ENCODE data around the gene TUBGCP3. TPM values are rescaled to one million over a fixed set of nuclear protein-coding genes. Genes with fewer than 3 reads are reported as not detected.
"Not testable (repeated sequence)": the region's sequence is repeated elsewhere in the genome, so short reads cannot be mapped to it uniquely, and the experiment has no call there.

TUBGCP3 gene
- total RNA-seq, 1 donor: 17.0 TPM

DNA sequence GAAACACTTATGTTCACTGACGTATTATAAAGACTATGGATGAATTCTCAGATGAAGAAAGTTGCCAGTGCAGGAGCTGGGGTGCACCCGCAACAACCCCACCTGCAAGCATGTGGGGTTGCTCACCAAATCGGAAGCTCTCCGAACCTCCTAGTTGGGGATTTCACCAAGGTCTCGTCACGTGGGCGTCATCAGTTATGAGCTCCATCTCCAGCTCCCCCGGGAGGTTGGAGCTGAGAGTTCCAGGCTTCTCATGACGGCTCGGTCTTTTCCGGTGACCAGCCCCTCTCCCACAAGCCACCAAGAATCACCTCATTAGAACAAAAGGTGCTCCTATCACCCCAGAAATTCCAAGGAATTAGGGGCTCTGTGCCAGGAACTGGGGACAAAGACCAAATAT, 46.1 kb upstream of the TUBGCP3 start:
- H3K4me1 ChIP-seq (ENCODE audit: insufficient read depth, low read length): no peaks in the 10 kb centered on the region
- no peak overlapping the region for H3K4me3 ChIP-seq (ENCODE audit: insufficient read depth, low read length)
- no peak overlapping the region for H3K27ac ChIP-seq (ENCODE audit: low read depth, low read length)
- H3K36me3 ChIP-seq (ENCODE audit: insufficient read depth, low read length): no peaks in the 10 kb centered on the region
- no peak overlapping the region for H3K4me2 ChIP-seq (ENCODE audit: insufficient read depth, low read length)
- H2AFZ ChIP-seq (ENCODE audit: low read length): no peak overlapping the region
- no peaks in the 10 kb centered on the region for H3K79me2 ChIP-seq (ENCODE audit: insufficient read depth, low read length)
- no peaks in the 10 kb centered on the region for H4K20me1 ChIP-seq (ENCODE audit: insufficient read depth, low read length)
- TF ChIP-seq, protein P1, sequence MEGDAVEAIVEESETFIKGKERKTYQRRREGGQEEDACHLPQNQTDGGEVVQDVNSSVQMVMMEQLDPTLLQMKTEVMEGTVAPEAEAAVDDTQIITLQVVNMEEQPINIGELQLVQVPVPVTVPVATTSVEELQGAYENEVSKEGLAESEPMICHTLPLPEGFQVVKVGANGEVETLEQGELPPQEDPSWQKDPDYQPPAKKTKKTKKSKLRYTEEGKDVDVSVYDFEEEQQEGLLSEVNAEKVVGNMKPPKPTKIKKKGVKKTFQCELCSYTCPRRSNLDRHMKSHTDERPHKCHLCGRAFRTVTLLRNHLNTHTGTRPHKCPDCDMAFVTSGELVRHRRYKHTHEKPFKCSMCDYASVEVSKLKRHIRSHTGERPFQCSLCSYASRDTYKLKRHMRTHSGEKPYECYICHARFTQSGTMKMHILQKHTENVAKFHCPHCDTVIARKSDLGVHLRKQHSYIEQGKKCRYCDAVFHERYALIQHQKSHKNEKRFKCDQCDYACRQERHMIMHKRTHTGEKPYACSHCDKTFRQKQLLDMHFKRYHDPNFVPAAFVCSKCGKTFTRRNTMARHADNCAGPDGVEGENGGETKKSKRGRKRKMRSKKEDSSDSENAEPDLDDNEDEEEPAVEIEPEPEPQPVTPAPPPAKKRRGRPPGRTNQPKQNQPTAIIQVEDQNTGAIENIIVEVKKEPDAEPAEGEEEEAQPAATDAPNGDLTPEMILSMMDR (IDR thresholded peaks at IDR 0.05; ENCODE audit: extremely low read depth, low read depth, low read length): no peak
- DNase-seq (ENCODE audit: insufficient read length, low spot score, missing footprints): no peak
- no peaks in the 10 kb centered on the region for H3K9me3 ChIP-seq (ENCODE audit: low read depth, low read length)
- H3K27me3 ChIP-seq (ENCODE audit: insufficient read depth, low read length): peaks cover 43% of the 10 kb centered on the region

DNA sequence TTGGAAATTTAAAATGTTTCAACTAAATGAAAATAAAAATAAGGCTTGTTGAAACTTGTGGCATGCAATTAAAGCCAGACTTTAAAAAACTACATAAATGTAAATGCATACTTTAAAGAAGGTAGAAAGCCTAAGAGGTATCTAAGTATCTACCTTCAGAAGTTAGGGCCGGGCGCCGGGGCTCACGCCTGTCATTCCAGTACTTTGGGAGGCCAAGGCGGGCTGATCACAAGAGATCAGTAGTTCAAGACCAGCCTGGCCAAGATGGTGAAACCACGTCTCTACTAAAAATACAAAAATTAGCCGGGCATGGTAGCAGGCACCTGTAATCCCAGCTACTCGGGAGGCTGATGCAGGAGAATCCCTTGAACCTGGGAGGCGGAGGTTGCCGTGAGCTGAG, 42.3 kb upstream of the TUBGCP3 start:
- H3K27ac ChIP-seq (ENCODE audit: low read depth, low read length); H3K4me2 ChIP-seq (ENCODE audit: insufficient read depth, low read length); H3K4me3 ChIP-seq (ENCODE audit: insufficient read depth, low read length); H3K36me3 ChIP-seq (ENCODE audit: insufficient read depth, low read length); H3K79me2 ChIP-seq (ENCODE audit: insufficient read depth, low read length); H3K9me3 ChIP-seq (ENCODE audit: low read depth, low read length); H3K4me1 ChIP-seq (ENCODE audit: insufficient read depth, low read length); DNase-seq (ENCODE audit: insufficient read length, low spot score, missing footprints); H4K20me1 ChIP-seq (ENCODE audit: insufficient read depth, low read length); H2AFZ ChIP-seq (ENCODE audit: low read length): not testable (repeated sequence)
- H3K27me3 ChIP-seq (ENCODE audit: insufficient read depth, low read length): peaks cover 18% of the 10 kb centered on the region

DNA sequence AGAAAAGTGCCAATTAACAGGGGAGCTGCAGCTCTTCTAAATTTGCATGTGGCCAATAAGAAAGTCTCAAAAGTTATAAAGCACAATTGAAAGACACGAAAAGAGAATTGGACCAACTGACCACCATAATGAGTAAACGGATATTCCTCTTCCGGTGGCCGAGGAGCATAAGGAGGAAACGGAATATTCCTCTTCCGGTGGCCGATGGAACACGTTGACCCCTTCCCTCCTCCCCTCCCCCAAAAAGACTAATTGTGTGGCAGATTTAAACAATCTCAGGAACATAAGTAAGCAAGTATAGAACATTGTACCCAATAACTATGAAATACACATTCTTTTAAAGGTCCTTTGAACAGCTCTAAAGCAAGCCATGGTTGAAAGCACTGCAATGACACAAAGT, 41.2 kb upstream of the TUBGCP3 start:
- Histone ChIP-seq H3K79me2 (ENCODE audit: insufficient read depth, low read length) (no peaks in the 10 kb centered on the region), H4K20me1 (ENCODE audit: insufficient read depth, low read length) (no peaks in the 10 kb centered on the region), H3K4me1 (ENCODE audit: insufficient read depth, low read length) (no peaks in the 10 kb centered on the region), H3K36me3 (ENCODE audit: insufficient read depth, low read length) (no peaks in the 10 kb centered on the region), H2AFZ (ENCODE audit: low read length) (no peak overlapping the region), H3K27me3 (ENCODE audit: insufficient read depth, low read length) (peaks cover 9% of the 10 kb centered on the region), H3K4me3 (ENCODE audit: insufficient read depth, low read length) (no peak overlapping the region), H3K4me2 (ENCODE audit: insufficient read depth, low read length) (no peak overlapping the region), H3K27ac (ENCODE audit: low read depth, low read length) (no peak overlapping the region), H3K9me3 (ENCODE audit: low read depth, low read length) (no peaks in the 10 kb centered on the region)
- TF ChIP-seq, protein P1 (IDR thresholded peaks at IDR 0.05; ENCODE audit: extremely low read depth, low read depth, low read length): no peak
- no peak for DNase-seq (ENCODE audit: insufficient read length, low spot score, missing footprints)

DNA sequence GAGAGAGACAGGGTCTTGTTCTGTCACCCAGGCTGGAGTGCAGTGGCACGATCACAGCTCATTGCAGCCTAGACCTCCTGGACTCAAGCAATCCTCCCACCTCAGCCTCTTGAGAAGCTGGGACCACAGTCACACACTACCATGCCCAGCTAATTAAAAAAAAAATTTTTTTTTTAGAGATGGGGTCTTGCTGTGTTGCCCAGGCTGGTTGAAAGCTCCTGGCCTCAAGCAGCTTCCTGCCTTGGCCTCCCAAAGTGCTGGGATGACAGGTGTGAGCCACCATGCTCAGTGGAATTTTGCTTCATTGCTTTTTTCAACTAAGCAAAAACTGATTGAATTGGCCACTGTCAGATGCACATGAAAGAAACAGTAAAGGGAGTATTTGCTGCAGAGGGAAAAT, 39.7 kb upstream of the TUBGCP3 start:
- H3K27me3 ChIP-seq (ENCODE audit: insufficient read depth, low read length): not testable (repeated sequence)

DNA sequence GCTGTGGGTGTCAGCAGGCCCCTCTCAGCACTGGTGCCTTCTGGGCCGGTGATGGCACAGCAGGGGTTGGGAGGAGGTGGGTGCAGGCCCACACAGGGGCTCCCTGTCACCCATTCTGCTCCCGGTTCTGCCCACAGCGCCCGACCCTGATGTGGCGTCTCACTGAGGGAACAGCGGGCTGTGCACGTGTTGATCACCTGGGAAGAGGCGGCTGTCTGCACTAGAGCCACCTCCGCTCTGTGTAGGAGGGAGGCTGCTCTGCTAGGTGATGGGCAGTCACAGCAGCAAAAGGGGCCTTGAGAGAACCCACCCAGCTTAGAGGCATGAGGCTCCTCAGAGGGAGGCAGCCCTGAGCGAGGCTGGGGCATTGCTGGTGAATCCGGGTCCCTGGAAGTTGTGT, 39.2 kb upstream of the TUBGCP3 start:
- no peak overlapping the region for H3K4me2 ChIP-seq (ENCODE audit: insufficient read depth, low read length)
- no peaks in the 10 kb centered on the region for H3K4me1 ChIP-seq (ENCODE audit: insufficient read depth, low read length)
- TF ChIP-seq, protein P1 (IDR thresholded peaks at IDR 0.05; ENCODE audit: extremely low read depth, low read depth, low read length): no peak
- H3K36me3 ChIP-seq (ENCODE audit: insufficient read depth, low read length): no peaks in the 10 kb centered on the region
- H3K9me3 ChIP-seq (ENCODE audit: low read depth, low read length): no peaks in the 10 kb centered on the region
- DNase-seq (ENCODE audit: insufficient read length, low spot score, missing footprints): no peak
- H3K27ac ChIP-seq (ENCODE audit: low read depth, low read length): no peak overlapping the region
- H3K27me3 ChIP-seq (ENCODE audit: insufficient read depth, low read length): peaks cover 13% of the 10 kb centered on the region
- H2AFZ ChIP-seq (ENCODE audit: low read length): no peak overlapping the region
- H3K79me2 ChIP-seq (ENCODE audit: insufficient read depth, low read length): no peaks in the 10 kb centered on the region
- no peaks in the 10 kb centered on the region for H4K20me1 ChIP-seq (ENCODE audit: insufficient read depth, low read length)
- H3K4me3 ChIP-seq (ENCODE audit: insufficient read depth, low read length): no peak overlapping the region

More for the DNA sequence above, 39.7 kb upstream of the TUBGCP3 start:
- not testable (repeated sequence) for H3K9me3 ChIP-seq (ENCODE audit: low read depth, low read length); DNase-seq (ENCODE audit: insufficient read length, low spot score, missing footprints); H3K4me1 ChIP-seq (ENCODE audit: insufficient read depth, low read length); H3K79me2 ChIP-seq (ENCODE audit: insufficient read depth, low read length); H4K20me1 ChIP-seq (ENCODE audit: insufficient read depth, low read length); H3K4me3 ChIP-seq (ENCODE audit: insufficient read depth, low read length); H3K27ac ChIP-seq (ENCODE audit: low read depth, low read length); H2AFZ ChIP-seq (ENCODE audit: low read length); H3K36me3 ChIP-seq (ENCODE audit: insufficient read depth, low read length); H3K4me2 ChIP-seq (ENCODE audit: insufficient read depth, low read length)

Data from osteoblast (primary cell).